NT2/D1 (cell line): ENCODE measurements around the gene NIPBL.

Source experiments
- DNase-seq: peaks from one replicate; pipeline ENCODE4 v3.0.0-alpha.2; 2011; ENCODE audit warnings: low read depth, low spot score
- H3K27me3 ChIP-seq: 2 replicates; pipeline ENCODE4 v1.6.0; 2011; ENCODE audit warnings: mild to moderate bottlenecking; ENCODE audit not compliant: insufficient read length, insufficient read depth
- H3K36me3 ChIP-seq: 2 replicates; pipeline ENCODE4 v1.6.1; 2011; ENCODE audit warnings: mild to moderate bottlenecking, low read length, mixed read lengths; ENCODE audit not compliant: insufficient read depth, insufficient read length
- H3K4me1 ChIP-seq: 2 replicates; pipeline ENCODE4 v1.5.1; 2011; ENCODE audit not compliant: insufficient read depth, insufficient read length
- H3K4me3 ChIP-seq: 2 replicates; pipeline ENCODE4 v1.5.1; 2011; ENCODE audit warnings: low read depth; ENCODE audit not compliant: insufficient read length
- H3K9ac ChIP-seq: 2 replicates; pipeline ENCODE4 v1.6.0; 2011; ENCODE audit warnings: low read depth; ENCODE audit not compliant: insufficient read length
- H3K9me3 ChIP-seq: 2 replicates; pipeline ENCODE4 v1.5.1; 2011; ENCODE audit warnings: mild to moderate bottlenecking, low read length; ENCODE audit not compliant: insufficient read depth
- SUZ12 ChIP-seq: IDR thresholded peaks from 2 replicates; pipeline ENCODE4 v1.6.1; 2011; ENCODE audit not compliant: insufficient read length, insufficient read depth; ENCODE audit errors: extremely low read depth
- YY1 ChIP-seq: IDR thresholded peaks from 2 replicates; pipeline ENCODE4 v1.6.1; 2011; ENCODE audit not compliant: insufficient read length, insufficient read depth
- ZNF274 ChIP-seq: IDR thresholded peaks from 2 replicates; pipeline ENCODE4 v1.6.1; 2011; ENCODE audit warnings: mild to moderate bottlenecking, low read depth, low read length

NIPBL gene

DNA sequence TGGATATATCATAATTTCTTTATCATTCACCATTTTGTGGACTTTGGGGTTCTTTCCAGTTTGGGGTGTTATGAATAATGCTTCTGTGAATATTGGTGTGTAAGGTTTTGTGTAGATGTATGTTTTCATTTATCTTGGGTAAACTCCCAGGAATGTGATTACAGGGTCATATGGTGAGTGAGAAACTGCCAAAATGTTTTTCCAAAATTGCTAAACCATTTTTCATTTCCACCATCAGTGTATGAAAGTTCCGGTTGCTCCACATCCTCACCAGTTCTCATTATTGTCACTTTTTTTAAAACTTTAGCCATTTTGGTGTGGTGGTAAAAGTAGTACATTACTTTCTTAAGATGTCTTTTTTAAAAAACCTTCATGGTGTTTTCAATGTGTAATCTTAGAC is 152.9 kb downstream of the NIPBL start:
- H3K4me3 ChIP-seq: no peak overlapping the region
- no peaks in the 10 kb centered on the region for H3K9me3 ChIP-seq
- peaks cover 29% of the 10 kb centered on the region for H3K36me3 ChIP-seq
- no peak for TF ChIP-seq ZNF274
- no peak for TF ChIP-seq SUZ12
- TF ChIP-seq YY1: no peak
- no peaks in the 10 kb centered on the region for H3K4me1 ChIP-seq
- no peaks in the 10 kb centered on the region for H3K27me3 ChIP-seq
- no peak for DNase-seq
- no peak overlapping the region for H3K9ac ChIP-seq

DNA sequence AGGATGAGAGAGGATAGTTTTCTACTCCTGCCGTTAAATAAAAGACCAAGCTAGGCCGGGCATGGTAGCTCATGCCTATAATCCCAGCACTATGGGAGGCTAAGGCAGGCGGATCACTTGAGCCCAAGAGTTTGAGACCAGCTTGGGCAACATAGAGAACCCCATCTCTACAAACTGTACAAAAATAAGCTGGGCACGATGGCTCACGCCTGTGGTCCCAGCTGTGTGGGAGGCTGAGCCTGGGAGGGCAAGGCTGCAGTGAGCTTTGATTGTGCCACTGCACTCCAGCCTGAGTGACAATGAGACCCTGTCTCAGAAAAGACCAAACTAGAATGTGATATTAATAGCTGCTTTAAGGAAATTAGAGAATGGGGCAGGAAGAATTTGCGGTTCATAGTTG is 158.4 kb downstream of the NIPBL start:
- no peak overlapping the region for H3K4me3 ChIP-seq
- H3K36me3 ChIP-seq: peaks cover 6% of the 10 kb centered on the region
- H3K9me3 ChIP-seq: no peaks in the 10 kb centered on the region
- TF ChIP-seq ZNF274 (no peak), SUZ12 (no peak), YY1 (no peak)
- H3K4me1 ChIP-seq: no peaks in the 10 kb centered on the region
- no peak overlapping the region for H3K9ac ChIP-seq
- no peak for DNase-seq
- no peaks in the 10 kb centered on the region for H3K27me3 ChIP-seq

DNA sequence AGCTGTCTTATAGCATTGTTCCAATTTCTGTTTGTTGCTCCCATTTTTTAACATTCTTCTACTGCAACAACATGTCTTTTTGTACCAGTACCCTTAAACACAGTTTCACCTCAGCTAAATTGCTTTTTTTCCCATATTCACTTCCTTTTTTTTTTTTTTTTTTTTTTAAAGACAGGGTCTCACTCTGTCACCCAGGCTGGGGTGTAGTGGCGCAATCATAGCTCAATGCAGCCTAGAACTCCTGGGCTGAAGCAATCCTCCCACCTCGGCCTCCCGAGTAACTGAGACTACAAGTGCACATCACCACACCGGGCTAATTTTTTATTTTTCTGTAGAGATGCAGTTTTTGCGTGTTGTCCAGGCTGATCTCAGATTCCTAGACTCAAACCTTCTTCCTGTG is 161.3 kb downstream of the NIPBL start:
- DNase-seq: no peak
- TF ChIP-seq SUZ12 (no peak), YY1 (no peak), ZNF274 (no peak)
- H3K4me3 ChIP-seq: no peak overlapping the region
- H3K36me3 ChIP-seq: peaks cover 6% of the 10 kb centered on the region
- no peak overlapping the region for H3K9ac ChIP-seq
- no peaks in the 10 kb centered on the region for H3K27me3 ChIP-seq
- H3K4me1 ChIP-seq: no peaks in the 10 kb centered on the region
- no peaks in the 10 kb centered on the region for H3K9me3 ChIP-seq

DNA sequence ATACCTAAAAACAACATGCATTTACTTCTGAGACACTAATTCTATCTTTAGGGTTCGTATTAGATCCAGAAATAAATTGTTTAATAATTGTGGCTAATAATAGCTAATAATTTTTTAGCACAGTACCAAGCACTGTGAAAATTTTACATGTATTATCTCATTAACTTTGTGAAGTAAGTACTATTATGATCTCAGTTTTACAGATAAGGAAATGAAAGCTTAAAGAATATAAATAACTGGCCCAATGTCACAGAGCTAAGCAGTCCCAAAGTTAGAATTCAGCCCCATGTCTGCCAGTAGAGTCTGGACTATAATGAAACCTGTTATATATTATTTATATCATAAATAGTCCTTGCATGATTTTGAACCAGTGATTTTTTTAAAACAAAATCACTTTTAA is 163.3 kb downstream of the NIPBL start:
- TF ChIP-seq YY1 (no peak), ZNF274 (no peak), SUZ12 (no peak)
- Histone ChIP-seq H3K9ac (no peak overlapping the region), H3K4me1 (no peaks in the 10 kb centered on the region), H3K36me3 (peaks cover 10% of the 10 kb centered on the region), H3K27me3 (no peaks in the 10 kb centered on the region), H3K4me3 (no peak overlapping the region), H3K9me3 (no peaks in the 10 kb centered on the region)
- DNase-seq: no peak

DNA sequence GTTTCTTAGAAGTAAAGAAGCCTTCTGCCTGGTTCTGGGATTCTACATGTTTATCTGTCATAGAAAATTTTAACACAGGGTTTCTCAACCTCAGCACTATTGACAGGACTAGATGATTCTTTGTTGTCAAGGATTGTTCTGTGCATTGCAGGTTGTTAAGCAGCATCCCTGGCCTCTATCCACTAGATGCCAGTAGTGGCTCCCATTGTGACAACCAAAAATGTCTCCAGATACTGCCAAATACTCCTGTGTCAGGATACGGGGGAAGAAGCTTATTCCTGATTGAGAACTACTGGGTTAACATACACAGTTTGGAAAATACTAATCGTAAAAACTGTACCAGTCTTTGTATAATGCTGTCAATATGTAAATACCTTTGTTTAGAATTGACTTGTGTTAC is 167.1 kb downstream of the NIPBL start:
- H3K27me3 ChIP-seq: no peaks in the 10 kb centered on the region
- H3K4me3 ChIP-seq: no peak overlapping the region
- no peak for TF ChIP-seq YY1
- no peak for TF ChIP-seq SUZ12
- no peak for TF ChIP-seq ZNF274
- H3K4me1 ChIP-seq: no peaks in the 10 kb centered on the region
- DNase-seq: peak; percentile 5
- H3K9me3 ChIP-seq: no peaks in the 10 kb centered on the region
- H3K9ac ChIP-seq: no peak overlapping the region
- H3K36me3 ChIP-seq: peaks cover 27% of the 10 kb centered on the region

DNA sequence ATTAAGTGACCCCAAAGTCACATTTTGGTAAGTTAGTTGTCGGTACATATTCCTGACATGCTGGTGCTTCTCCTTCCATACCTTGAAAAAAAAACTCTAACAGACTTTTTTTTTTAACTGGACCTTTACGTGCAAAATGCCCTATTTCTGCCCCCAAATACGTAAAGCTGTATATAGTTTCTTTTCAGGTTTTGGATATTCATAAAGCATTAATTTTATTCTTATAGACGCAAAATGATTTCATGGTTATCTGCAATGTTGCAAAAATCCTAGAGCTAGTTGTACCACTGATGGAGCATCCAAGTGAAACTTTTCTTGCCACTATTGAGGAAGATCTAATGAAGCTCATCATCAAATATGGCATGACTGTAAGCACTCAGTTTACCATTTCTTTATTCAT is 167.6 kb downstream of the NIPBL start:
- Histone ChIP-seq H3K36me3 (peaks cover 28% of the 10 kb centered on the region), H3K27me3 (no peaks in the 10 kb centered on the region), H3K4me1 (no peaks in the 10 kb centered on the region), H3K9me3 (no peaks in the 10 kb centered on the region), H3K9ac (no peak overlapping the region), H3K4me3 (no peak overlapping the region)
- no peak for TF ChIP-seq SUZ12
- TF ChIP-seq ZNF274: no peak
- no peak for TF ChIP-seq YY1
- DNase-seq: no peak

DNA sequence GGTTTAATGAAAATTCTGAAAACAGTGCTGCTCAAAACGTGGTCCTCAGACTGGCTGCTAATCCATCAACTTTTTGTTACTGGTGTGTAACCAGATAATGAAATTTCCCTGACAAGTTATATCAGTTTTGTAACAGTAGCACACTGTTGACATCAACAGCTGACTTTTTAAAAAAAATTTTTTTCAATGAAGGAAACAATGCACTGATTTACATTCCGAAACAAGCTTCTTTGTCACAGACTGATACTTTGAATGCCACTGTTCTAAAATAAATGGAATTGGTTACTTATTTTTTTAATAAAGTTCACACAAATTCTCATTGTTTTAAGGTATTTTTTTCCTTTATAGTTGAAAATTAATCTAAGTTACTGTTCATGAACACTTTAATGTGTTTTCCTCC is 169.1 kb downstream of the NIPBL start:
- H3K36me3 ChIP-seq: peaks cover 32% of the 10 kb centered on the region
- TF ChIP-seq SUZ12 (no peak), YY1 (no peak)
- no peaks in the 10 kb centered on the region for H3K4me1 ChIP-seq
- H3K9me3 ChIP-seq: no peaks in the 10 kb centered on the region
- no peaks in the 10 kb centered on the region for H3K27me3 ChIP-seq
- DNase-seq: no peak
- no peak overlapping the region for H3K9ac ChIP-seq
- H3K4me3 ChIP-seq: no peak overlapping the region

DNA sequence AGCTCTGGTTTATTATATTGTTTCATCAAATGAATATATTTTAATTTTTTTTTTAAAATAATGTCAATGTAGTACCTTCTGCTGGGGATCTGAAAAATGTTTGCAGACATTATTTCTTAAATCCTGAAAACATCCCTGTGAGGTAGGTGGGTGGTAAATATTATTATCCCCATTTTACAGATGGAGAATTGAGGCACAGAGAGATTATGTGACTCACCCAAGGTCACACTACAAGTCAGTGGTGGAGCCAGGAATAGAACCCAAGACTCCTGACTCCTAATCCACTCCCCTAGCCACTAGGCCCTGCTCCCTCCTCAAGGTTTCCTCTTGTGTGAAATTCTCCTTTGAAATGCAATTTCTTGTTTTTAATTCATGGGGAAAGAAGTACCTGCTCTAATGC is 171.4 kb downstream of the NIPBL start:
- peaks cover 37% of the 10 kb centered on the region for H3K36me3 ChIP-seq
- DNase-seq: no peak
- no peaks in the 10 kb centered on the region for H3K27me3 ChIP-seq
- no peaks in the 10 kb centered on the region for H3K9me3 ChIP-seq
- H3K9ac ChIP-seq: no peak overlapping the region
- no peak overlapping the region for H3K4me3 ChIP-seq
- no peaks in the 10 kb centered on the region for H3K4me1 ChIP-seq
- no peak for TF ChIP-seq YY1
- TF ChIP-seq ZNF274: no peak
- no peak for TF ChIP-seq SUZ12
